ENCODE measurements around the gene ZC2HC1B. TPM values are rescaled to one million over a fixed set of nuclear protein-coding genes. Genes with fewer than 3 reads are reported as not detected.

ZC2HC1B gene
- total and polyA plus RNA-seq, 2 of the 8 experiments (the other 6 are each of a cell fraction or from before 2014, with no cell fraction given): not detected

GRCh38 chr6:143880412-143880811 lies 16.1 kb downstream of the ZC2HC1B start:
- no peak for DNase-seq (ENCODE audit: low read depth in 1 of 2, low spot score in 2 of 2)
- Histone ChIP-seq H3K14ac (ENCODE audit: insufficient read length) (no peak overlapping the region), H3K23me2 (ENCODE audit: low read depth, low read length) (no peaks in the 10 kb centered on the region; the same call in 1 of the 2 replicates), H4K91ac (replicated peaks; ENCODE audit: insufficient read length, low read length) (no peak overlapping the region), H4K20me1 (replicated peaks in 1 of 2; ENCODE audit: control insufficient read depth in 1 of 2, insufficient read depth in 2 of 2, low read length in 2 of 2) (no peaks in the 10 kb centered on the region), H3K4me3 (ENCODE audit: extremely low read depth in 1 of 4, insufficient read depth in 2 of 4, low read depth in 3 of 4, low read length in 4 of 4) (no peak overlapping the region), H3K4ac (replicated peaks; ENCODE audit: insufficient read length, low read depth, low read length) (no peak overlapping the region), H3K79me2 (ENCODE audit: control insufficient read depth in 1 of 2, insufficient read depth in 2 of 2, low read length in 2 of 2) (no peaks in the 10 kb centered on the region), H3K27ac (ENCODE audit: low read depth, low read length) (no peak overlapping the region), H2AFZ (ENCODE audit: low read length) (no peak overlapping the region), H2BK12ac (ENCODE audit: low read depth, low read length) (no peak overlapping the region), H2BK5ac (ENCODE audit: low read depth, low read length) (no peak overlapping the region), H3K4me1 (replicated peaks in 1 of 4; ENCODE audit: control insufficient read depth in 3 of 4, insufficient read depth in 4 of 4, low read length in 3 of 4) (no peaks in the 10 kb centered on the region), H2AK5ac (ENCODE audit: low read depth, low read length) (no peak overlapping the region), H3K56ac (replicated peaks; ENCODE audit: insufficient read length, low read depth, low read length) (no peak overlapping the region), H3K9ac (replicated peaks in 1 of 4; ENCODE audit: extremely low read depth in 1 of 4, low read depth in 3 of 4, low read length in 3 of 4) (no peak overlapping the region), H3K27me3 (replicated peaks in 1 of 4; ENCODE audit: control insufficient read depth in 3 of 4, extremely low read depth in 1 of 4, insufficient read depth in 3 of 4, low read length in 3 of 4) (no peaks in the 10 kb centered on the region), H4K8ac (ENCODE audit: extremely low read depth, insufficient read depth, low read length) (no peak overlapping the region), H2BK120ac (replicated peaks; ENCODE audit: low read depth, low read length) (no peak overlapping the region), H4K5ac (ENCODE audit: insufficient read length, low read depth, low read length) (no peak overlapping the region), H3K79me1 (ENCODE audit: low read depth, low read length) (no peaks in the 10 kb centered on the region), H3K18ac (ENCODE audit: extremely low read depth, low read length) (no peak overlapping the region), H3K9me3 (ENCODE audit: insufficient read depth in 2 of 2, low read depth in 1 of 2, low read length in 1 of 2) (peaks cover 0 to 4% of the 10 kb centered on the region in 2 experiments; a peak in 2 of 4 replicates), H2BK15ac (ENCODE audit: low read length) (no peak overlapping the region), H2BK20ac (ENCODE audit: low read length) (no peak overlapping the region), H3K23ac (ENCODE audit: insufficient read length) (no peak overlapping the region), H3K36me3 (ENCODE audit: control insufficient read depth in 2 of 4, insufficient read depth in 4 of 4, low read length in 3 of 4) (no peaks in the 10 kb centered on the region), H3K4me2 (ENCODE audit: insufficient read depth in 1 of 2, low read depth in 2 of 2, low read length in 2 of 2) (no peak overlapping the region)
- WGBS, 2 experiments (ENCODE audit: extremely low coverage in 1 of 2, insufficient coverage in 1 of 2, insufficient read length in 1 of 2, insufficient replicate concordance in 2 of 2, low coverage in 1 of 2, low lambda C conversion rate in 2 of 2, missing lambda C conversion rate in 1 of 2): 88% methylated on average over 2 of the region's 2 CpGs; no CpG with 5 or more reads in 1 of the 2 experiments
- CTCF ChIA-PET (ENCODE audit: partially characterized antibody): interaction anchor here (1.1 to 3.1 kb wide), 2 partner anchors 56 to 59 kb away, joined by 3 to 9 read pairs; no protein-coding TSS in a partner anchor
- POLR2A ChIA-PET (ENCODE audit: partially characterized antibody): no interaction called here
- FAIRE-seq: no peak
- TF ChIP-seq TAF7 (optimal IDR thresholded peaks at IDR 0.05; ENCODE audit: borderline replicate concordance, low read depth, low read length): no peak
- TF ChIP-seq ATF3 (IDR thresholded peaks at IDR 0.05; ENCODE audit: insufficient read depth, low read depth, low read length): no peak
- TF ChIP-seq TCF12 (IDR thresholded peaks at IDR 0.05; ENCODE audit: low read depth, low read length): no peak
- no peak for TF ChIP-seq BACH1 (IDR thresholded peaks at IDR 0.05; ENCODE audit: low read length)
- no peak for TF ChIP-seq SP2 (IDR thresholded peaks at IDR 0.05; ENCODE audit: low read length)
- no peak for TF ChIP-seq ATF2 (IDR thresholded peaks at IDR 0.05; ENCODE audit: low read length)
- TF ChIP-seq POLR2AphosphoS5 (IDR thresholded peaks at IDR 0.05; ENCODE audit: low read depth, low read length): no peak
- TF ChIP-seq MAFK (IDR thresholded peaks at IDR 0.05; ENCODE audit: low read depth, low read length): no peak
- TF ChIP-seq FOSL1 (IDR thresholded peaks at IDR 0.05; ENCODE audit: insufficient read depth, low read depth, low read length): no peak
- no peak for TF ChIP-seq GABPA (IDR thresholded peaks at IDR 0.05; ENCODE audit: borderline replicate concordance, insufficient read depth, low read length)
- no peak for TF ChIP-seq SAP30 (IDR thresholded peaks at IDR 0.05; ENCODE audit: insufficient read depth, insufficient replicate concordance, low read length)
- TF ChIP-seq RAD21 (IDR thresholded peaks at IDR 0.05 in 1 of 2, conservative IDR thresholded peaks at IDR 0.05 in 1 of 2; ENCODE audit: low read depth in 2 of 2, low read length in 2 of 2): no peak
